Eye (tissue), 1 donor: ENCODE data around the gene POLRMT.

Source experiments
- DNase-seq: peaks from one replicate; pipeline ENCODE4 v3.0.0-alpha.2; 2015

Gene POLRMT

DNA sequence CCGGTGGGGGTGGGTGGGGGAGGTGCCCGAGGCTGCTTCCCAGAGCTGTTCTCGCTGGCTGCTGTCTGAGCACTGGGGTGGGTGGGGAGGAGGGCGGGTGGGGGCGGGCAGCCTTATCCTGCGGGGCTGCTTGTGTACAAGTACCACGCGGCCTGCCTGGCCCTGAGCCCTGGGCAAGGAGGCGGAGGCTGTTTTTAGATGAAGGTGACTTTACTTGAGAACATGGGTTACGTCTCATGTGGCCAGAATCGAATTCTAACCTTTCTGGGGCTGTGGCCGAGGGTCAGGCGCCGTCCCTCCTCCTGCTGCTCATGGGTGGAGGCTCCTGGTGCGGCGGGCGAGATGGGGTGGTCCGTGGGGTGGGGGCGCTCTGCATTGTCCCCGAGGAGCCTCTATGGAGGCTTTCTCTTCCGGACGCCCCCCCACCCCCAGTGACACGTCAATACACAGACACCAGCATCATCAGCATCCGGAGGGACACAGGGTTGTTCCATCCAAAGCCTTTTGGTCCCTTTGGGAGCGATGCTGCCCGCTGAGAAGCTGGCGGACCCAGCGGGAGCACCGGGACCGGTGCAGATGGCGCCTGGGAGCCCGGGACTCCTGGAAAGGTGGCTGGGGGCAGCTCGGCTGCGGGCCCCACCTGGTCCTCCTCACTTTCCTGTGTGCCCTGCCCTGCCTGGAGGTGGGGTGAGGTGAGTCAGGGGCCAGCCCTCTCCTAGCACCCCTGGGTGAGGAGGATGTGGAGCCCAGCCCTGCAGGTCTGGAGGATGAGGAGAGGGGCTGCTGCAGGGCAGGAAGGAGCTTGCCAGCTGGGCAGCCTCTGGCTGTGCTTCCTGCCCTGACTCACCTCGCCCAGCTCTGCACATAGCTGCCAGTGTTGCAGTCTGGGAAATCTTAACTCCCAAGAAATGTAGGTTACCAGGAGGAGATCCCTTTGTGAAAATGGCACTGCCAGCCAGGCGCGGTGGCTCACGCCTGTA lies 57.5 kb downstream of the POLRMT start:
- no peak for DNase-seq

DNA sequence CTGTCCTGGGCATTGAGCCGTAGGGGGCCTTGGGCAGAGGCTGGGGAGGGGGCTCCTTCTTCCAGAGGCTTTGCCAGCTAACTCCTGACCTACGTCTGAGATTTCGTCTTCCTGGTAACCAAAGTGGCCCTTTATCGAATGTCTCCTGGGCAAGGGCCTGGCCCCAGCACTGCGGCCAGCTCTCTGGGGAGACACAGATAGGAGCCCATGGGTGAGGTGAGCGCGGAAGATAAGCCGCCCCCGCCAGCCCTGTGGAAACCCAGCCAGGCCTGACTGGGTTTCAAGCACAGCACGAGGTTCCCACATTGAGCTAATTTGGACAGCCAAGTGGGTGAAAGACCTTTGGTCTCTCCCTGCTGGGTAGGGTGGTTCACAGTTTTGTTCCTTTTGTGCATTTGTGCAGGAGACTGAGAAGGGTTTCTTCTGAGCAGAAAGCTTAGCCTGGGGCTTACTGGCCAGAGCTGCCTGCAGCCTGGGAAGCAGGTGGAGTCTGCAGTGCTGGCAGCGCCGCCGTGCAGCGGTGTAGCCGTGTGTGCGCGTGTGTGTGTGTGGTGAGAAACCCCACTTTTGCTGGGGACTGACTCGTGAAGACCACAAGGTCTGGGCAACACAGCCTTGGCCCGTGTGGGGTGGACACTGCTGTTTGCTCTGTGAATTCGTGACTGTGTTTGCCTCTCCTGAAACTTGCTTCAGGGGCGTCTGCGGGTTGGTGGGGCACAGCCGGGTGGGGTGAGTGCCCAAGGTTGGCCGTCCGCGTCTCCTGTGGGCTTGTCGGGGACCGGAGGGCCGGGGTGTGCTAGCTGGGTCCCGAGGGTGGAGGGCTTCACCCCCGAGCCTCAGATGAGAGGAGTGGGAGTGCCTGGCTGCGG lies 58.4 kb downstream of the POLRMT start:
- DNase-seq = peak; percentile 61

DNA sequence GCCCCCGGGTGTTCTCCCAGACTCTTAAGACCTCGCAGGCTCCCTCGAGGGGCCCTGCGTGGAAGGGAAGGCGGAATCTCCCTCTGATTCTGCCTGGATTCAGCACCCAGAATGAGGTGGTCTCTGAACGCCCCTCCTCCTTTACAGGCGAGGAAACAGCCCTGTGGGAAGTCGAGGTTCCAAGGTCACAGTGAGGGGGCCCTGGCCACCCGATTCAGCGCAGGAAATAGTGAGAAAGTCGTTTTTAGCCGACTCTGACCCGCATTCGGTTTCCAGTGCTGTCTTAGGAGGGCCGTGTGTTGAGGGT lies 59.9 kb downstream of the POLRMT start:
- DNase-seq = no peak

DNA sequence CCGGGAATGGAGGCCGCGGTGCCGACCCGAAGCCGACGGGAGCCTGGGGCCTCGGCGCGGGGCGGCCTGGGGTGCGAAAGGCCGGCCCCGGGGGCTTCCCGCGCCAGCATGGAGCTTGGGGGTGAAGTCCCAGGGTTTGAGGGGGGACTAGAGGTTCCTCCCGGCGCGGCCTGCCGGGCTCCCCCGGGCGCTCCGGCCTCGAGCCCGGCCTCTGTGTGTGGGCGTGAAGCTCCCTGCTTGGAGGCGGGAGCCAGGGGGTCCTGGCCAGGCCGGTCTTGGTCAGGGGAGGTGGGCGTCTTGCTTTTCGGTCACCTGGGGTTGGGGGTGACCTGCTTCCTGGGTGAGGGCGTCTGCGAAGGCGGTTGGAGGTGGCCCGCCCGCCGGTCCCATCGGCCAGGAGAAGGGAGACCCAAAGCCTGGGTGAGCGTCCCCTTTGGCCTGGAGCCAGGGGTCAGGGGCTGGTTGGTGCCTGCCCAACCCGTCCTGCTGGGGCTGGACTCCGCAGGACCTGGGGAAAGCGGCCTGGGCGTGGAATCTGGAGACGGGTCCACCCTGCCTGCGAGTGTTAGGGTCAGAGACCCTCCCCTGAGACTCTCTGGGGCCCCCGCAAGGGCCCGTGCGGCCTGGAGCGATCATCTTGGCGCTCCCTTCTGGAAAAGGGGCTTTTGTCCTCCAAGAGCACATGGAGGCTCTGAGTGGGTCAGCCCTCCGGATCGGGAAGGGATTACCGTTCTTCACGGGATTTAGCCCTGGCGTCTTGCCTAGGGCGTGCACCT lies 60.4 kb downstream of the POLRMT start:
- peak; percentile 71 for DNase-seq

DNA sequence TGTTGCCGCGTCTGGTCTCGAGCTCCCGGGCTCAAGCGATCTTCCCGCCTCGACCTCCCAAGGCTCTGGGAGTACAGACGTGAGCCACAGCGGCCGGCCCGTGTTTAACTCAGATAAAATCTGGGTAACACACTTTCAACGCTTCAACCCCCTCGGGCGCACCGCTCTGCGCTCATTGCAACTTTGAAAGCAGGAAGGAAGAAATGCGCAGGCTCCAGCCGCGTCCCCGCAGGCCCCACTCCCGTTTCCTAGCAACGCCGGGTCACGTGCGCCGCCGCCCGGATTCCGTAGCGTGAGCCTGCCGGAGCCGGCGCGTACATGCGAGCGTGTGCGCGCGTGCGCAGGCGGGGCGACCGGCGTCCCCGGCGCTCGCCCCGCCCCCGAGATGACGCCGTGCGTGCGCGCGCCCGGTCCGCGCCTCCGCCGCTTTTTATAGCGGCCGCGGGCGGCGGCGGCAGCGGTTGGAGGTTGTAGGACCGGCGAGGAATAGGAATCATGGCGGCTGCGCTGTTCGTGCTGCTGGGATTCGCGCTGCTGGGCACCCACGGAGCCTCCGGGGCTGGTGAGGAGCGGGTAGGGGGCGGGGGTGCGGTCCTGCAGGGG lies 61.1 kb downstream of the POLRMT start, which contains the start of gene BSG:
Gene BSG (plus strand): TSS at position 457 of the 603 bp plus-strand sequence. CDS start 39 bp downstream, at position 496.
- DNase-seq = peak; percentile 99

DNA sequence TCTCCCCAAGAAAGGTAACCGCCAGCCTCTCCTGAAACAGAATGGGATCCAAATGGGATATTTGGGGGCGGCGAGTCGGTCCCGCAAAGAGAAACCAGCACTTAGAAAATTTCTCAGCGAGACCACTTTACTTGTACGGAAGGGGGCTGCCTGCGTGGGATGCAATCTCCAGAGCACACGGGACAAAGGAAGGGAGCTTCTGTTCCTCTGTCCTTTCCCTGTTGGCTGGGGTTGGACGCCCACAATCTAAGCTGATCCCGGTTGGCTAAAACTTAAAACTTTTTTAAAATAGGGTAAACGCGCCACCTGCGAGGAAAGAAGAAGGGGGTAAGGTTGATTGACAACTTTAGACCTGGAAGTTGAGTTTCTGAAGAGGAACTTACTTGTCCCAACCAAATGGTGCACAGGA lies 61.8 kb downstream of the POLRMT start:
- DNase-seq = peak; percentile 84

DNA sequence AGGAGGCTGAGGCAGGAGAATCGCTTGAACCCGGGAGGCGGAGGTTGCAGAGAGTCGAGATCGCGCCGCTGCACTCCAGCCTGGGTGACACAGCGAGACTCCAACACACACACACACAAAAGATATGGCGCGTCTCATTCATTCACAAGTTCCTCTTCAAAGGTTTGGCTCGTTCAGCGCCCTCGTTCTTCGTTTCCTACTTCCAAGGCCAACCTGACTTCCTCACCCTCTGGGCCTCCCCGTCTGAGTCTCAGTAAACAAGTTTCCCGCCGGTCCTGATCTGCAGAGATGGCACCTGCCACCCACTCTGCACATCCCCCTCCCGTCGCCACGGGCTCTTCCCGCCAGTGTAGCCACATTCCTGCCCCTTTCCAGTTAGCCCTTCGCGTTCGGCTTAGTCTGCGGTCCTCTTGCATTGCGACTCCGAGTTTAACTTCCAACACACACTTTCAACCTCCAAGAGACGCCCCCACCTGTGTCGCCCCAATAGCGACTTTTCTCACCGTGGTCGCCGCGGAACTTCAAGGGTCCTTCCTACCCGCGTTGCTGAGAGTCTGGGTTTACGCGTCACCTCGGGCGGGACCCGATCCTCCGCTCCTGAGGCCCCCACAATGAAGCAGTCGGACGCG lies 62.3 kb downstream of the POLRMT start:
- peak; percentile 87 for DNase-seq

DNA sequence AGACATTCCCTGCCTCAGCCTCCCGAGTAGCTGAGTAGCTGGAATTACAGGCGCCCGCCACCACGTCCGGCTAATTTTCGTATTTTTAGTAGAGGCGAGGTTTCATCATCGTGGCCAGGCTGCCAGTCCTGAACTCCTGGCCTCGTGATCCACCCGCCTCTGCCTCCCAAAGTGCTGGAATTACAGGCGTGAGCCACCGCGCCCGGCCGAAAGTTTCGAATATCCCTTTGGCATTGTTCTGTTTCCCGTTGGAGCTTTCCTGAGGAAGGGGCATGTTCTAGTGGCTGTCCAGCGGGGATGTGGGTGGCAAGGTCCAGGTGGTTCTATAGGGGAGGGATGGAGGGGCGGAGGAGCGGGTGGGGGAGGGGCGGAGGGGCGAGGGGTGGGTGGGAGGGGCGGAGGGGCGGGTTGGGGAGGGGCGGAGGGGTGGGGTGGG lies 63.1 kb downstream of the POLRMT start:
- DNase-seq = no peak

DNA sequence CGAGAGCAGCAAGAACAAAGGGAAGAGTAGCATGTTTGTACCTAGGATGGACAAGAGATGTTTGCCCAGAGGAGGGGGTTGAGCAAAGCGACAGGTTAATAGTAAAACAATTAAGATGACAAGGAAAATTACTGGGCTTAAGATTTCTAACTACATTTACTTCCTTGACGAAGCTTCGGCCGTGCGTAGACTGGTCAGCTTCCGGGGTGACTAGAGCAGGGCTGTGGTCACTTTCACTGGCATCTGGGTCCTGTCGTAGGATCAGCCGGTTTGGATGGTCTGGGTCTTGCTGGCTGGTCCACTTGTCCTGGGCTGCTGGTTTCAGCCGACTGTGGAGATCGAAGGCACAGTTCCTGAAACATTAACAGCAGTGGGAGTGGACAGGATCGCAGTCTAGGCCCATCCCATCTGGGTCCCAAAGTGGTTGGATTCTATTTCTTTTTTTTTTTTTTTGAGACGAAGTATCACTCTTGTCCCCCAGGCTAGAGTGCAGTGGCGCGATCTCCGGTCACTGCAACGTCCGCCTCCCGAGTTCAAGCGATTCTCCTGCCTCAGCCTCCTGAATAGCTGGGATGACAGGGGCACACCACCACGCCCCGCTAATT lies 65.9 kb downstream of the POLRMT start:
- DNase-seq = no peak
